ENCODE data around the gene KLF5. TPM values are rescaled to one million over a fixed set of nuclear protein-coding genes. Genes with fewer than 3 reads are reported as not detected.

Gene KLF5
- polyA plus RNA-seq (2012; ENCODE audit: missing spikeins), result 1.8 TPM

DNA sequence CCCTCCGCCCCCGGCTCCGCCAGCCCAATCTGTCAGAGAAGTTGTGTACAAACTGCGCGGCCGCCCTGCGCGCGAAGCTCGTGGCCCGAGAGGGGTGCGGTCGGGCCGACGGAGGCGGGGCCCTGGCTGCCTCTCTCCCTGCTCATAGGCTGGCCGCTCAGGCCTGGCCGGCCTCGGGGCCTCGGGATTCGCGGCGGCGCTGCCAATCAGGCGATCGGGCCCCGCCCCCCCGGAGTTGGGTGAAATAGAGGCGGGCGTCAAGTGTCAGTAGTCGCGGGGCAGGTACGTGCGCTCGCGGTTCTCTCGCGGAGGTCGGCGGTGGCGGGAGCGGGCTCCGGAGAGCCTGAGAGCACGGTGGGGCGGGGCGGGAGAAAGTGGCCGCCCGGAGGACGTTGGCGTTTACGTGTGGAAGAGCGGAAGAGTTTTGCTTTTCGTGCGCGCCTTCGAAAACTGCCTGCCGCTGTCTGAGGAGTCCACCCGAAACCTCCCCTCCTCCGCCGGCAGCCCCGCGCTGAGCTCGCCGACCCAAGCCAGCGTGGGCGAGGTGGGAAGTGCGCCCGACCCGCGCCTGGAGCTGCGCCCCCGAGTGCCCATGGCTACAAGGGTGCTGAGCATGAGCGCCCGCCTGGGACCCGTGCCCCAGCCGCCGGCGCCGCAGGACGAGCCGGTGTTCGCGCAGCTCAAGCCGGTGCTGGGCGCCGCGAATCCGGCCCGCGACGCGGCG lies at the start of gene KLF5:
KLF5 (plus strand) TSS at position 270 of the 724 bp plus-strand sequence; CDS start at position 593, 323 bp downstream.
- DNase-seq (ENCODE audit: insufficient read length) (peak; percentile 92), FAIRE-seq (peak; percentile 90)
- TF ChIP-seq POLR2A (IDR thresholded peaks at IDR 0.05; ENCODE audit: low read depth, low read length) (peak; percentile 62; the same call in 1 of the 2 replicates), TAF1 (IDR thresholded peaks at IDR 0.05; ENCODE audit: borderline replicate concordance, low read depth, low read length) (peak; percentile 53; the same call in 1 of the 2 replicates), POLR2AphosphoS5 (IDR thresholded peaks at IDR 0.05; ENCODE audit: low read depth, low read length) (no peak)

DNA sequence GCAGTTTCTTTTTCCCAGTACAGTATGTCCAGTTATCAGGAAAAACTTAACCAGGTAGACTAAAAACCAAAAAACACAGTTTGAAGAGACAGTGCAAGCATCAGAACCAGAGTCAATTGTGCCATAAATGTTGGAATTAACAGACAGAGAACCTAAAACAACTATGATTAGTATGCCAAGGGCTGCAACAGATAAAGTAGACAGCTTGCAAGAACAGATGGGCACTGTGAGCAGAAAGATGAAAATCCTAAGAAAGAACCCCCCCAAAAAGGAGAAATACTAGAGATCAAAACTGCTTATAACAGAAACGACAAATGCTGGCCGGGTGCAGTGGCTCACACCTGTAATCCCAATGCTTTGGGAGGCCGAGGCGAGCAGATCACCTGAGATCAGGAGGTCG lies 47.1 kb upstream of the KLF5 start:
- FAIRE-seq, result no peak

DNA sequence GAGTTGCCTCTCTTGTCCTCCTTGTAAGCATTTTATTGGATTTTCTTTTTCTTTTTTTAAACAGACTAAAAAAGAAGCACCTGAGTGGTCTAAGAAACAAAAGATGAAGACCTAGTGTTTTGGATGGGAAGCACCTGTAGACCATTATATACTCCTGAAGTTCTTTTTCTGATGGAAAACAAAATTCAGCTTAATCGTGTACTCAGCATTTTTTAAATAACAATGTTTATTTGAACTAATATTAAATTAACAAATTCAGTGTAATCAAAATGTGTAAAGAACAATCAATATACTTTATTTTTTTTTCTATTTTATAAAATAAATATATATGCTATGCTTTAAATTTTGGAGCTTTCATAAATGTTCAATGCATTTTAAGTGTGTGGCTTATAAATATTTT lies 43.0 kb upstream of the KLF5 start:
- no peak for TF ChIP-seq POLR2AphosphoS5 (IDR thresholded peaks at IDR 0.05; ENCODE audit: low read depth, low read length)
- TF ChIP-seq TAF1 (IDR thresholded peaks at IDR 0.05; ENCODE audit: borderline replicate concordance, low read depth, low read length), result no peak
- no peak for TF ChIP-seq POLR2A (IDR thresholded peaks at IDR 0.05; ENCODE audit: low read depth, low read length)

More for the DNA sequence above, 47.1 kb upstream of the KLF5 start:
- DNase-seq (ENCODE audit: insufficient read length), result no peak
- no peak for TF ChIP-seq TAF1 (IDR thresholded peaks at IDR 0.05; ENCODE audit: borderline replicate concordance, low read depth, low read length)
- TF ChIP-seq POLR2A (IDR thresholded peaks at IDR 0.05; ENCODE audit: low read depth, low read length), result no peak
- no peak for TF ChIP-seq POLR2AphosphoS5 (IDR thresholded peaks at IDR 0.05; ENCODE audit: low read depth, low read length)

DNA sequence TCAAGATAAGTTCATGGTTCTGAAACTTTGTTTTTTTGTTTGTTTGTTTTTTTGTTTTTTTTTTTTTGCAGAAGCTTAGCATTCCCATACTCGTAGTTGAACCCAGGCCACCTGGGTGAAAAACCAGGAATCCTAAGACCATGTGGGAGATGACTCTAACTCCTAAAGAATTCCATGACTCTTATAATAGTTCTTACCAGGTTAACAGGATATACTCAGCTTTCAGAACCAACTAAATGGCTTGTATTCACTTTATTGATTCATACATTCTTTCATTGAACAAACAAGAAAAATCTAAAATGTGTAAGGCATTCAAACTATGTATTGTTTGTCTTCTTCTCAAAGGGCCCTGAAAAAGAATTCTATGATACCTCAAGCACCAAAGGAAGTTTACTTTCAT lies 40.5 kb upstream of the KLF5 start:
- TF ChIP-seq POLR2AphosphoS5 (IDR thresholded peaks at IDR 0.05; ENCODE audit: low read depth, low read length) (no peak), TAF1 (IDR thresholded peaks at IDR 0.05; ENCODE audit: borderline replicate concordance, low read depth, low read length) (no peak), POLR2A (IDR thresholded peaks at IDR 0.05; ENCODE audit: low read depth, low read length) (no peak)
- FAIRE-seq (no peak), DNase-seq (ENCODE audit: insufficient read length) (no peak)

More for the DNA sequence above, 43.0 kb upstream of the KLF5 start:
- FAIRE-seq (no peak), DNase-seq (ENCODE audit: insufficient read length) (no peak)

DNA sequence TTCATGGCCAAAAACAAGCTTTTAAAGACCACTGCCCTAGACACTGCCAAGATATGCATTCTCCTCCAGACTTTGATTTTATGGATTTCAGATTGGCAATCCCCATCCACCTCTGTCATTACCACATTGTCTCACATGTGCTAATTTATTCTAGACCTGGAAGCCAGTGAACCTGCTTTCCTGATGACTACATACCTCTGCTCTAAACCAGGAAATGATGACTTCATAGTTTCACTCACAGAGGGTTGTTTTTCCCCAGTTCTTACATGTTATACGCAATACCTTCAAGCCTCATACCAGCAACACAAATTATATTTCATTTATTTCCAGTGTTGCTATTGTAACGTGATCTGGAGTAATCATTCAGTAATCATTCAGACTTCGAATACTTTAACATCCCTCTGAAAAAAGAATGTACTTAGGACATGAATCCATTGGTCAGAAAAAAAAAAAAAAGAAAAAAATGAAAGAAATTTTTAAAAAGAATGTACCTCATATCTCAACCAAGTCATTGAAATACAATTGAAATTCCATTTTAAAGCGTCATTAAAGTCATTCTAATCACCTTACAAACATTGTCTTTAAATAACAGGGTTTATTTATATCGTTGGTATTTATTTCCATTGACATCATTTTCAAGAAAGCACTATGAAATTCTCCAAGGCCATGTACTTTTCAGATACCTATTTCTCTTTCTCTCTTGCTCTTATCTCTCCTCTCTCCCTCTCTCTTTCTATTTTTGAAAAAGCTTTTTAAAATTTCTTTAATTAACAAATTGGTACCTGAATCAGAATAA lies 33.4 kb upstream of the KLF5 start:
- TF ChIP-seq POLR2A (IDR thresholded peaks at IDR 0.05; ENCODE audit: low read depth, low read length) (no peak), POLR2AphosphoS5 (IDR thresholded peaks at IDR 0.05; ENCODE audit: low read depth, low read length) (no peak), TAF1 (IDR thresholded peaks at IDR 0.05; ENCODE audit: borderline replicate concordance, low read depth, low read length) (no peak)
- DNase-seq (ENCODE audit: insufficient read length) (no peak), FAIRE-seq (no peak)

DNA sequence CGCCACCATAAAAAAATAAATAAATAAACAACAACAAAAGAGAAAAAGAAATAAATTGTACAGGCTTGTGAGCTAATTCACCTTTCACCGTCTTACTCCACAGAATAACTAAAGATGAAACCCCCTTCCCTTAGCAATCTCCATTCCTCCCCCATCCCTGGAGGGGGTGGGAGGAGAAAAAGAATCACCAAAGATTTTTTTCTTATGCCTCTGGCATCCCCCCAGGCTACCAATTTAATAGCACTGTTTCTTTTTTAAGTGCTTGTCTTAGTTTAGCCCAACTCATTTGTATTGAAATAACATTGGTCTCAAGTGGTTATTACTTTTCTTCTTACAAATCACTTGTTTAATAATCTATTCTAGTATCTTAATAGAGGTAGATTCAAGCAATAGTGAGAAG lies 23.9 kb upstream of the KLF5 start:
- DNase-seq (ENCODE audit: insufficient read length) (no peak), FAIRE-seq (no peak)
- TF ChIP-seq POLR2A (IDR thresholded peaks at IDR 0.05; ENCODE audit: low read depth, low read length) (no peak), POLR2AphosphoS5 (IDR thresholded peaks at IDR 0.05; ENCODE audit: low read depth, low read length) (no peak), TAF1 (IDR thresholded peaks at IDR 0.05; ENCODE audit: borderline replicate concordance, low read depth, low read length) (no peak)

DNA sequence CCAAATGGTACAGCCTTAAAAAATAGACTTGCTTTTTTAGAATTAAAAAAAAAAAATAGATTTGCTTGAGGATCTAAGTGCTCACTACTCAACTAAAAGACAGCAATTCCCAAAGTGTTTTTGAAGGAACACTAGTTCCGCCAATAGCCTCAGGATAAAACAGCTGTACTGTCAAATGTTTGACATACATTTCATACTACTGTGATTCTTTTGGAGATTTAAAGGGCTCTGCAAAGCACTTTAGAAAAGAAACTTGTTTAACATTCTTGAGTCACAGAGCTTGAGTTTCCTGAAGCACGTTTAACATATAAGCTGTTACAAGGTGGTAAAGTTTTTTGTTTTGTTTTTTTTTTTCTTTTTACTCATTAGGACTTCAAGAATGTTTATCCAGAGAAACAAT lies 23.1 kb upstream of the KLF5 start:
- DNase-seq (ENCODE audit: insufficient read length) (no peak), FAIRE-seq (no peak)
- TF ChIP-seq POLR2A (IDR thresholded peaks at IDR 0.05; ENCODE audit: low read depth, low read length) (no peak), POLR2AphosphoS5 (IDR thresholded peaks at IDR 0.05; ENCODE audit: low read depth, low read length) (no peak), TAF1 (IDR thresholded peaks at IDR 0.05; ENCODE audit: borderline replicate concordance, low read depth, low read length) (no peak)

DNA sequence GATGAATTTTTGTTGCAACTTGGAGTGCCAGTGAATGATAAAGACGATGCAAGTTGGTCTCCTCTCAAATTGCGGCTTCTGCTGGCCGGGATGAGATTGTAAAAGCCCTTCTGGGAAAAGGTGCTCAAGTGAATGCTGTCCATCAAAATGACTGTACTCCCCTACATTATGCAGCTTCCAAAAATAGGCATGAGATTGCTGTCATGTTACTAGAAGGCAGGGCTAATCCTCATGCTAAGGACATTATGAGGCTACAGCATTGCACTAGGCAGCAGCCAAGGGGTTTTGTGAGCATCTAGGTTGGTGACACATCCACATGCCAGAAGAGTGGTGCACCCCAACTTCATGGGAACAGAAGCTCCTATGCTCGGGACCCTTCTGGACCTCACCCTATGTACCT lies 22.2 kb upstream of the KLF5 start:
- no peak for DNase-seq (ENCODE audit: insufficient read length)
- FAIRE-seq, result no peak
- TF ChIP-seq POLR2A (IDR thresholded peaks at IDR 0.05; ENCODE audit: low read depth, low read length) (no peak), TAF1 (IDR thresholded peaks at IDR 0.05; ENCODE audit: borderline replicate concordance, low read depth, low read length) (no peak), POLR2AphosphoS5 (IDR thresholded peaks at IDR 0.05; ENCODE audit: low read depth, low read length) (no peak)

DNA sequence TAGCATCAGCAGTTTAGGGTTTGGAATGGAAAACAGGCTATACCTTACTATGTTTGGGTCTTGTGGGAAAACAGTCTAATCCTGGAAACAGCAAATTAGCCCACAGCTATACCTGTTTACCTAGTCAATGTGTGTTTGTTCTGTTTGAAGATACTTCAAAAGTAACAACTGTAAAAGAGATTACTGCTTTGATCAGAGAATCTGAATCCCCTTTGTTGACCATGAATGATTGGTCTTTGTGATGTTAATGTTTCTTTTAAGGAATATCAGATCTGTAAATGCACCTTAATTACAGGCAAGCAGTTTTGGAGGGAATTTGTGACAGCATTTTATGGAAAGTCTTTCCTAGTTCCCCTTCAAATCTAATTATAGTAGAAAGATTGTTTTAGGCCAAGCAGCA lies 20.7 kb upstream of the KLF5 start:
- FAIRE-seq (no peak), DNase-seq (ENCODE audit: insufficient read length) (no peak)
- TF ChIP-seq TAF1 (IDR thresholded peaks at IDR 0.05; ENCODE audit: borderline replicate concordance, low read depth, low read length) (no peak), POLR2AphosphoS5 (IDR thresholded peaks at IDR 0.05; ENCODE audit: low read depth, low read length) (no peak)

DNA sequence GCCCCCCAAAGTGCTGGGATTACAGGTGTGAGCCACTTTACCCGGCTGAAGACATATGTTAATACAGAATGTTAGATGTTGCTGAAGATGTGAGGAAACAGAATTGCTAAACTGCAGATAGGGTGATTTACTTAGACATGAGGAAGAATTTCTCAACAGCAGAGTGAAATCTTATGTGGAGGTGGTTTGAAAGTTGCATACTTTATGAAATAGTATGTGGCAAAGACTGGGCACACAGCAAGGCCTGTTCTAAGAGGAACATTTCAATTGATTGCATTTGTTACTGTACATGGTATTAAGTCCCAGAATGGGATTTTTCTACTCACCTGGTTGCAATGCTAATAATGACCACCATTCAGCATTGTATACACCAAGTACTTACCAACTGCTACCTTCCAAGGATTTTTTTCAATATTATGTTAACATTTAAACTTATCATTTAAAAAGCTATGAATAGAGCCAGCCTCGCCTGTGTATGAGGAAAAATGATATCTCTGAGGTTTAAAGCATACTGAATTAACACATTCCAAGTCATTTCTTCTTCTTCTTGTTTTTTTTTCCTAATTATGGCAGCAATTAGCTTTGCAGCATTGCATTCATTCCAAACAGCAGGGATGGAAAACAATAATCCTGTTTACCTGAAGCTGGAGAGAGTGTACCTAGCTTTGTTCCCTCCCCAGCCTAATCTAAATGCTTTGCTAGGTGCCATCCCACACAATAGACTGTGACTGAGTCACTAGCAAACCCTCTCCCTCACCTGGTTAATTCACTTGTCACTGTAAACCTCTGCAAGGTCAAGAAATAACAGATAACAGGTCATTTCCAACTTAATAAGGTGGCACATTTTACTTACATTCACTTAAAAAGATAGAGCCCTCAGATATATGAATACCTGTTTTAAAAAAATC lies 19.4 kb upstream of the KLF5 start:
- TF ChIP-seq POLR2A (IDR thresholded peaks at IDR 0.05; ENCODE audit: low read depth, low read length) (no peak), TAF1 (IDR thresholded peaks at IDR 0.05; ENCODE audit: borderline replicate concordance, low read depth, low read length) (no peak), POLR2AphosphoS5 (IDR thresholded peaks at IDR 0.05; ENCODE audit: low read depth, low read length) (no peak)
- DNase-seq (ENCODE audit: insufficient read length) (no peak), FAIRE-seq (no peak)

DNA sequence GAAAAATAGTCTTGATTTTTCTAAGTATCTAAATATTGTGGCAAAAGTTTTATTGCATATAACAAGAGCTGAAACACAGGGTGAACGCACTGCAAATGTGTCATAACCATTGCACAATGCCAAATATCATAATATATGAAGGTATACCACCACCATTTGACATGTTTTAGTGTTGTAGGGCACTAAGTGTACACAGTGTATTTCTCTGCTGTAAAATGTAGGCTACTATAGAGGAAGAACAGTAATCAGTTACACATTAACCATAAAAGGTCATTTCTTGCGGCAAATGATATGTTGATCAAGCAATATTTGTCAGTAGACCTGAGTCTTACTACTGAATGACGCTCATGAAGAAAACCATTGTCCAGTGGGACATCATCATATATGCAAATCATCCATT lies 18.3 kb upstream of the KLF5 start:
- TF ChIP-seq POLR2A (IDR thresholded peaks at IDR 0.05; ENCODE audit: low read depth, low read length), result no peak
- no peak for TF ChIP-seq TAF1 (IDR thresholded peaks at IDR 0.05; ENCODE audit: borderline replicate concordance, low read depth, low read length)
- no peak for TF ChIP-seq POLR2AphosphoS5 (IDR thresholded peaks at IDR 0.05; ENCODE audit: low read depth, low read length)
- no peak for FAIRE-seq
- no peak for DNase-seq (ENCODE audit: insufficient read length)

All from GM12892 (cell line).